Central memory CD4-positive, alpha-beta T cell (primary cell): ENCODE measurements around the gene TNNI3K.

Experiments used
- DNase-seq: peaks from one replicate; pipeline ENCODE4 v3.0.0; 2022

TNNI3K gene

DNA sequence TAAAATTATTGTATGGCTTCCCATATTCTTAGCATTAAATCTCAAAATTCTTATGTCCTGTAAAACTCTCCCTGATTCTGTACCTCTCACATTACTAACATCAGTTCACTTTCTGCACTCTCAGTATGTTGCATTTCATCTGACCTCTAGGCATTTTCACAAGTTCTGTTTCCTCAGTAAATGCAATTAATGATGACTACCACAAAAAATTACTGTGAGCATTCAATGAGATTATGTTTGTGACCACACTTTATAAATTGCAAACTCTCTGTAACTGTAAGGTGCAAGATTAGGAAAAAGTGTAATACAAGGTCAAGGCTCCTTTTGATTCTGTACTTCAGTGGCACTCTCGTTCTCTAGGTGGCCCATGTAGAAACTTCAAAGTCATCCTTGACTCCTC, 216.8 kb downstream of the TNNI3K start:
- no peak for DNase-seq

DNA sequence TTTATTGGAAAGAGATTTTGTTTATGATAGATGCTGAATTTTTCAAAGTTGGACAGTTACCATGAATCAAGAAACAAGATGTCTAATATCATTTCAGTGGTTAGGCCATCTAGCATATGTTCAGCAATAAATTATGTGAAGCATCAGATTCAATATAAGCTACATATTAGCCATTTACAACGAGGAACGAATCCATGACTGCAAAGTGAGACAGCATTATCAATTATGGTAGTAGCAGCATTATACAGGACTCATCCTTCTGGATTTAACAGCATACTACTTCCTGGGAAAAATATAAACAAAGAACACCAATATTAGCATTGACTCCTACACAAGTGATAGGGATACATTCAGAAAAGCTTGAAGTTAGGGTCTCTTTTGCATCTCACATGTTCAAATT, 218.1 kb downstream of the TNNI3K start:
- no peak for DNase-seq

DNA sequence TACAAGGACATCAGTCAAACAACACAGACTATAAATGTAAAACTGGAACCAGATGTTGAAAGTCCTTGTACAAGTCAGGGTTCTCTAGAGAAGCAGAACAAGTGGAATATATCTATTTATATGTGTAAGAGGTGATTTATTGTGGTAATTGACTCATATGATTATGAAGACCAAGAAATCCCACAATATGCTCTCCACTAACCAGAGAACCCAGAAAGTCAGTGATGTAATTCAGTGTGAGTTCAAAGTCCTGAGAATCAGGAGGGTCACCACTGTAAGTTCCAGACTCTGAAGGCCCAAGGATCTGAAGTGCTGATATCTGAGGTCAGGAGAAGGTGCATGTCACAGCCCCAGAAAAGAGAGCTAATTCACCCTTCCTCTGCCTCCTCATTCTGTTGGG, 220.2 kb downstream of the TNNI3K start:
- DNase-seq, result no peak

DNA sequence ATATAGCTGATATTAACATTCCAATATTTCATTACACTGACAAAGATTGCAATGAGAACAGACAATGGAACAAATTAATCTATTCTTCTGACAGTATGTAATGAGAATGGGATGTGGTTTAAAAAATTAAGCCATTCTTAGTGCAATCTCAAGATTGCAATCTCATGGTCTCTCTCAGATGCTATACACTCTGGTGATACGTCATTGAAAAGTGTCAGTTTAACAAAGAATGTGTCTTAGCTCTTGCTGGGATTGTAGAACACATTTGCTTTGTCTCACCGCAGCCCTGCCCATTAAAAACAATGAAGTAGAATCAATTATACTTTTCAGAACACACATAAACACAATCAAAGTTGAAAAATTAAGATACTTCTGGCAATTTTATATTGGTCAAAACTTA, 222.1 kb downstream of the TNNI3K start:
- no peak for DNase-seq

DNA sequence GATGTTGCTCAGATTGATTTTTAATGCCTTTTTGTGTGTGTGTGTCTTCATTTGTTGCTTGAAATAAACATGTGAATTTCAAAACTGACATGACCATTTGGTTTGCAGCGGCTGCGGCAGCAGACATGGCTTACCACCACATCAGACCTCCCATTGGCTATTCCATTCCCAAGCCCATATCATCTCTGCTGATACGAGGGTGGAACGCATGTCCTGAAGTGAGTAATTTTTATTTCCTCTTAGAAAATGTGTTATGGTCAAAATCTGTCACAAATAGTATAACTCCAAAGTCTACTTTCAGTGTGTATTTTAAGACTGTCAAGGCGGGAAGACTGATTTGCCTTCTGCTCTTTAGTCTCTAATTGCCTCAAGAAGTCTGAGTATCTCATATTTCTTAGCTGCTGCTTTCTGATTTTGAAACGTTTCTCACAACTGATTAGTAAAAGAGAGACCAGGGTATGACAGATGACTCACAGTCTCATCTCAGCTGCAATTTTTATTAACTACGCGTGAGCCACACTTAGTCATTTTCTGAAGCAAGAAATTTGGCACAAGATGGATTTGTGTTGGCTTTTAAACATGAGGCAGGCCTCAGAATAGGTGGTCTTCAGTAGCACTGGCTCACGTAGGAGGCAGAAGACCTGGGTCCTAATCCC, 228.3 kb downstream of the TNNI3K start:
- DNase-seq, result no peak

DNA sequence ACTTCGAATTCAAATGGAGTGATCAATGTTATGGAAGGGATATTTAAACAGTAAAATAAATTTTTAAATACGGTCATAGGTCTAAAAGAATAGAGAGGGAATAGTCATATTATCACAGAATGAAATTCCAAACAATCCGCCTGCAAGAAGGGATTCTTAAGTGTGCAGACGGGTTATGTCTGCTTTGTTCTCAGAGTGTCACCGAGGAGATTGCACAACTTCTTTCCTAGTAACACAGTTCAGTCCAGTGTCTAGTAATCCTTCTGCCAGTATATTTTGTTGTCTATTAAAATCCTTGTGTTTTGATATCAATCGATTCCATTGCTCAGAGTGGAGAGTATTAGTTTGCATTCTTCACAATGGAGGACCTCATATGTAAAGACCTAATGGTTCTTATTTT, 228.8 kb downstream of the TNNI3K start:
- no peak for DNase-seq

DNA sequence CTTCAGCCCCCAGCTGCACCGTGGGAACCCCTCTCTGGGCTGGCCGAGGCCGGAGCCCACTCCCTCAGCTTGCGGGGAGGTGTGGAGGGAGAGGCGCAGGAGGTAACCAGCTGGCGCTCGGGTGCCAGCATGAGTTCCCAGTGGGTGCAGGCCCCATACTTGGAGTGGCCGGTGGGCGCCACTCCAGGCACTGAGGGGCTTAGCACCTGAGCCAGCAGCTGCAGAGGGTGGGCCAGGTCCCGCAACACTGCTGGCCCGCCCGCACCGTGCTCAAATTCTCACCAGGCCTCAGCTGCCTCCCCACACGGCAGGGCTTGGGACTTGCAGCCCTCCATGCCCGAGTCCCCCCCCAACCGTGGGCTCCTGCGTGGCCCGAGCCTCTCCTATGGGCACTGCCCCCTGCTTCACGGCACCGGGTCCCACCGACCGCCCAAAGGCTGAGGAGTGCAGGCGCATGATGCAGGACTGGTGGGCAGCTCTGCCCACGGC, 230.1 kb downstream of the TNNI3K start:
- DNase-seq, result no peak

DNA sequence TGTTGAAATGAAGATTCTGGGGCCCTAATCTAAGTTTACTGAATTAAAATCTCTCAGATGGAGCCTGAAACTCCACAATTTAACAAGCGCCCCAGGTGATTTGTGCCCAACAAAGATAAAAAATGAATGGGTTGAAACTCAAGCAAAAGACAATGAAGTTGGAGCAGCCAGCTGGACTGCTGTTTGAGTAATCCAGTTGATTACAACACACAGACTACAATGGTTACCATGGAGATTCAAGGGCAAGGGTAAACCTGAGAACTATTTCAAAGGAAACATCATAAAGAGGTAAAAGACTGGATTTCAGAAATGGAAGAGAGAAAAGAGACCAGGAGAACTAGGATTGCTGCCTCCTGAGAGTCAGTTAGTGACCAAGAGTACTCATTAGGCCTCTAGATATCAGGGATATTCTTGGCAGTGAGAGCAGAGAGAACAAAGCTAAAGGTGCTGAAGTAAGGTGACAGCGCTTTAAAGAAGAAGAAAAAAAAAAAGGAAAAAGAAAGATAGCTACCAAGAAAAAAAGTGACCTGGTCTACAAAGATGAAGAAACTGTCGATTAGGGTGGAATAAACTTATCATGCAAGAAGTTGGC, 232.7 kb downstream of the TNNI3K start:
- no peak for DNase-seq

DNA sequence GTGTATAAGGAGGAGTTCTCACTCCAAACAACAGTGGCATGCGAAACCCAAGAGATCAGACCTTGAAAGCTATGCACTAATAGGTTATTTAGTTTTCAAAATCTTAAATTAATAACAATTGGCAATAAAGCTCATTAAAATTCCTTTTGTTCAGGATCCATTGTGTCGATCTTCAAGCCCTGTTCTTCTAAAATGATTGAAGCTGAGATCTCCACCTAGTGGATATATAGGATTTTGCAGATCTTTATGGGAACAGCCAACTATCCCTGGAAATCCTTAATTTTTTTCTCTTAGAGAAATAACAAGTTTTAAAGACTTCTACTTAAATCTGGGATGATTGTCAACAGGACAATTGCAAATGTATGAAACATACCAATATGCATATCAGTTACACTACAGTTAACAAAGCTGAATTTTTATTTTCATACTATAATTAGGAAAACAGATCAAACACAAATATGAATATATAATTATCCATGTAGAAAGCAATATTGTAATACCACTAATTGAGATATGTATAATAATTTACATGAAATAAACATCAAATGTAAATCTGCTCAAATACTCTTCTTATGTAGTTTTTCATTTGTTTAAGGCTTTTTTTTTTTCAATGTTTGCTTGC, 233.9 kb downstream of the TNNI3K start:
- no peak for DNase-seq

DNA sequence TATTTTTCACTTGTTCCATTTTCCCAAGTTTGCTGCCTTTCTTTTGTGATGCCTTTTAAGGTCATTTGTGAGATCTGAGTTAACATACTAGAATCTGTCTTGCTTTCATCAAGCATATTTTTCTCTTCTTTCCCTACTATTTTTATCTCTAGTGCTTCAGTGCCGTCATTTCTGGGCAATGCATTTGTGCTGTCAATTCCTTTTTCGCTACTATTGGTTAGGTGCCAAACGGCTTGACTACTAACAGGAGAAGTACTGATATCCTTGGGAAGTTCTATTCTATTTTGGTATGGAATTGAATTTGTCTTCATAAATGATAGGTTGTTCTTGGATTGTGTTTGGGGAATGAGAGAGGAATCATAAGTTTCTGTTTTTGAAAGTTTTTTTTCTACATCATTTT, 235.1 kb downstream of the TNNI3K start:
- no peak for DNase-seq

DNA sequence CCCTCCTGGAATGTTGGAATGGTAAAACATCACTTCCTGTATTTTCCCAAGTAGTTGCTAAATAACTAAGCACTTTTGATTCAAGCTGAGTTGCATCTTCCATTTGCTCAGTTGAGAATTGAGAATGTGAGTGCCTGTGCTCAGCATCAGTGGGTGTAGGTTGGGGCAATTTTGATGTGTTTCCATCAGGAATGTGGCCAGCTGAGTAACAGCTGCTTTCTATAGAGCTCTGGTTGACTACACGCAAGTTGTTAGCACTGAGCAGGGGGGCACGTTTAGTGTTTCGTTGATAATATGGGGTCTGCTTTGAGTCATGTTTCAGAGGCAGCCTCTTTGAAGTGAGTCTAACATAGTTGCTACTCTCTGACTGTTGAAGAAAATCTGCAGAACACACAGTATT, 235.7 kb downstream of the TNNI3K start:
- no peak for DNase-seq

DNA sequence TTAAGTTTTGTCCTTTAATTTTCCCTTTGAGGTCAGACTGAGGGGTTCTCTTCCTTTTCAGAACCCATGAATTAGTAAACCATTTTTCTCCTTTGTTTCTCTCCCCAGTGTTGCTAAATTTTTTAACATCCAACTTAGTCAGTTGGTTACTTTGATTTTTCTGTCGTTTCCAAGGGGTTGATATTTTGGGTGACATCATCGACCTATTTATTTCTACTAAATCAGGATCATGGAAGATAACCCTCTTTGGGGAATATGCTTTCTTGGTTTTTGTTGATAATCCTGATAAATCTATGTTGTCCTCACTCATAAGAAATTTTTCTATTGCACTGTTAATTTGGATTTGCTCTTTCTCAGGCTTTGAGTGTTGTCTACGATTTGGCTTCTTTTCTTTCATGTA, 236.3 kb downstream of the TNNI3K start:
- DNase-seq, result no peak

DNA sequence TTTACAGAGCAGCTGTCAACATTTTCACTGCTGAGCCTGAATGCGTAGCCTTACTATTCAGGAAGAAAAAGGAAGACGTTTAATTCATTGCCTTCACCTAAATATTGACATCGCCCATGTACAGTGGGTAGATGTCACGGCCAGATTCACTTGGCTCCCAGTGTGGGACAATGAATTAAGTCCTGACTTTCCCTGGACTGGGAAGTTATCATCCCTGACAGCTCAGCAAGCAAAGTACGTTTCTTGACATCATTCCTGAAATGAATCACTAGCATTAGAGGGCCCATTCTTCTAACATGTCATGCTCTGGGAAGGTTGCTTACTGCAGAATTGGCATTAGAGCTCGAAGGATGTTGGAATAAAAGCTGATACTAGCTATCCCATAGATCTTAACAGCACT, 239.4 kb downstream of the TNNI3K start:
- DNase-seq, result no peak

DNA sequence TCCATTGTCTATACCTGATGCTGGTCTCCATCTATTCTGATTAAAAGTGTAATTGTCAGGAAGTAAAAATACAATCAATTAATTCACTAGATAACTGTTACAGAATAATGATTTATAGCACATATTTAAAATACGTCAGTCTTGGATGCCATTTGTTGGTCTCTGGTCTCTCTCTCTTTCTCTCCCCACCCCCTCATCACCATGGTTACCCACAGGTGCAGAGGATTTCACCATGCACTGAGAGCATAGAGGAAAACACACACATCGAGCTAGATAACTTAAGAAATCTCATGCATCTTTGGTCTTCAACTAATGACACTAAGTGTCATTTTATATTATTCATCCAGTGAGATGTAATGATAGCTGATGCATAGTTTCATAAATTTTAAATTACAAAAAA, 243.8 kb downstream of the TNNI3K start:
- DNase-seq, result no peak

DNA sequence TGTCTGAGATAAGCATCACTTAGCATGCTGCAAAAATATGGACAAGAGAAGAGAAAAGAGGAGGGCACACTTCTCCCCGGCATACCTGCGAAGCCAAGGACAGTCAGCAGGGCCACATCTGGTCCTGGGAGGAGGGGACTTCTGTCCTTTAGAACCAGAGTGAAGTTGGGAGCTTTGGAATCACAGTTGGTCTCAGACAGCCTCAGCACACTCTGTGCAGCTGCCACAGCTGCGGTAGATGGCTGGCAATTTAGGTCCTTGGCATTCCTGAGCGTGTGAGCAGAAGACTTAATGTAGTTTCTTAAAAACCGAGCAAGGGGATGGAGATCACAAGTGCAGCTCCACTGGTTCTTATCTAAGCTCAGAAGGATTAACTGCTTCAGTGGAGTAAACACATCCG, 244.9 kb downstream of the TNNI3K start:
- DNase-seq, result no peak

DNA sequence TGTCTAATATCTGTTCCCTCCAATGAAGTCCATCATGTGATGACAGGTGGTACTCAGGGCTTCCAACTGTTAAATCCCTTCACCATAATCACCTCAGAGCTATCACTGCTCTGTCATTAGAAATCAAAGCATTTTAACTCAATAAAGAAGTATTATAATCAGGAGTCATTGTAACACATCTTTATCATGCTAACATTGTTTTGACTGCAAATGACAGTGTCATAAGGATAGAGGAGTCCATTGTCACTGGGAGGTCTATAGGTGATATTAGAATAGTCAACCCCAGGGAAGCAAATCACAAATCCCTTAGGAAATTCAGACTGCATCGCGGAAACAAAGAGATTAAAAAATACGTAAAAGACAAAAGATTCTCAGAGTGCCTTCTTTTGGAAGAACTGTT, 246.4 kb downstream of the TNNI3K start:
- DNase-seq, result no peak

DNA sequence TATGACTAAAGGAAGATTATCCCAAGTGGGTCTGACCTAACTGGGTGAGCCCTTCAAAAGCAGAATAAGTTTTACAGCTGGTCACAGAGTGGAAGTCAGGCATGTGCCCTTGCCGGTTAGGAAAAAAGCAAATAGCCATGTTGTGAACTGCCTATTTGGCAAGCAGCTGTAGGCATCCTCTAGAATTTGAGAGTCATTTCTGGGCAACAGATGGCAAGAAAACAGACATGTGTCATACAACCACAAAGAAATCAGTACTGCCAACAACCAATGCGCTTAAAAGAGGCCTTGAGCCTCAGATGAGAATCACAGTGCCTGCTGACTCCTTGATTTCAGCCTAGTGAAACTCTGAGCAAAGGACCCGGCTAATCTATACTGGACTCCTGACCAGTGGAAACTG, 250.4 kb downstream of the TNNI3K start:
- no peak for DNase-seq

DNA sequence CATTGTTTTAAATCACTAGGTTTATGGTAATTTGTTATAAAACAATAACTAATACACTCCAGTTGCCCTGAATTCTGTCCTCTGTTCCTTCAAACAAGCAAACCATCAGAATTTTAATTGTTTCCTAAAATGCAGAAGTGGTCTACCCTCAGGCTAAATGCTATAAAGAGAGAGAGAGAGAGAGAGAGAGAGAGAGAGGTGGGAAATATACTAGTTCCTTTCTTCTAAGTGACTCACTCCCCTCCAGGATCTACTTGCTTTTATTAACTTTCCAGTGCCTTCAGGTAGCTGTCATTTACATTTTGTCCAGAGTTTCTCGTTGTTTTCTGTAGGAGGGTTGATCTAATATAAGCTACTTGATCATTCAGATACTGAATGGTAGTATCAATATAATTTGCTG, 250.8 kb downstream of the TNNI3K start:
- no peak for DNase-seq

DNA sequence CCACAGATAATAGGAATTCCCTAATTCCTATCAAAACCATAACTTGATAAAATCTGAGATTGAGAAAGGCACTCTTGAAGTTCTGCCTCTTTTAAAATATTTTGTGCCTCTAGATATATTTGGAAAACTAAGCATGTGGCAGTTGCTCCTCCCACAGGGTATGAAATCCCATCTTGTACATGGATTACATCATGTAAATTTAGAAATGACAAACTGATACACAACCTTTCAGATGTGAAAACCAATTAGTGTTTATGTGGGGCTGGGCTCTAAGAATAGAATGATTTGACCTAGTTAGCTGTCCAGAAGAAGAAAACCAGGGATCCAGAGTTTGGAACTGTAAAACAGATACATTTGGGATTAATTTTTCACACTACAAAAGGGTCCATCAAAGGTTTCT, 261.5 kb downstream of the TNNI3K start:
- DNase-seq, result no peak

DNA sequence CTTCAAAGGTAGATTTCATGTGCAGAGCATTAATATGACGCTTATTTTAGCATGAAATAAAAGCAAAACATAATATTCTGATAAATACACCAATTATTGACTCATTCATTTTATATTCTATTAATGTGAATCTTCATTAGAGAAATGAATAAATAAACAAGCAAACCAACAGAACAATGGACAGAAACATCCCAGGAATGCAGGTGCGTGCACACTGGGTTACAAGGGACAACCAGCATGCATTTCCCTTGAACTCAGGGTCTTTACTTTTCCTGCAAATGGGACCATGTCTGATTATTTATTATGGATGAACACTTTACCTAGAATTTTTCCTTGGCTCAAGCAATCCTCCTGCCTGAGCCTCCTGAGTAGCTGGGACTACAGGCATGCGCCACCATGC, 263.7 kb downstream of the TNNI3K start:
- DNase-seq, result no peak

DNA sequence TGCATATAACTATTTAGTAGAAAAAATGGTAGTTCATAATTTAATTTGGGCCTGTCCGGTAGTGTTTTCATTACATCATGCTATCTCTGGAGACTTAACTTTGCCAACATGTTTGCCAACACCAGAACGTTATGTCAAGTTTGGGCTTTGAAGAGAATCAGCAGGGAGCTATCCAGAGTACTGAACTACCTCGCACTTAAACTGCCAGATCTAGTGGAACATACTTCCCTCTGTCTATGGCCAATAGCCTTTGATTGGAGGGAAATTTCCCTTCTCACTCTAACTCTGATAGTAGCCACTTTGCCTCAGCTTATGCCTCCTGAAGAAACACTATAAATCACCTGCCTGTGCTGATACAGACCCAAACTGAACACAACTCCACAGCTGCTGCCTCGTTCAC, 267.2 kb downstream of the TNNI3K start:
- no peak for DNase-seq

DNA sequence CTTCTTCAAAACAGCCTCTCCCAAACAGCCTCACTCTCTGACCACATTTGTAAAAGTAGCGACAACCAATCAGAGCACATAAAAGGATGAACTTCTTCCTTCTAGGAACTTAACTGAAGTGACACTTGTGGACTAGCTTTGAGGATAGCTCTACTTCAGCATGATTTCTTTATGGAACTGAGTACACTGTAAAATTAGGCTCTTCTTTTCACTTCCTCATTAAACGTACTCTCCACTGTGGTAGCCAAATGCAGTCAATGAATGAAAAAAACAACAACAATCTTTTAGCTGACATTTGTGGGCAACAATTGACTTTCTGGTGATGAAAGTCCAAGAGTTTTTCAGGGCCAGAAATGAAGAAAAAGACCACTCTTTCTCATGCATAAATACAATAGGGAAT, 267.7 kb downstream of the TNNI3K start:
- DNase-seq, result no peak

DNA sequence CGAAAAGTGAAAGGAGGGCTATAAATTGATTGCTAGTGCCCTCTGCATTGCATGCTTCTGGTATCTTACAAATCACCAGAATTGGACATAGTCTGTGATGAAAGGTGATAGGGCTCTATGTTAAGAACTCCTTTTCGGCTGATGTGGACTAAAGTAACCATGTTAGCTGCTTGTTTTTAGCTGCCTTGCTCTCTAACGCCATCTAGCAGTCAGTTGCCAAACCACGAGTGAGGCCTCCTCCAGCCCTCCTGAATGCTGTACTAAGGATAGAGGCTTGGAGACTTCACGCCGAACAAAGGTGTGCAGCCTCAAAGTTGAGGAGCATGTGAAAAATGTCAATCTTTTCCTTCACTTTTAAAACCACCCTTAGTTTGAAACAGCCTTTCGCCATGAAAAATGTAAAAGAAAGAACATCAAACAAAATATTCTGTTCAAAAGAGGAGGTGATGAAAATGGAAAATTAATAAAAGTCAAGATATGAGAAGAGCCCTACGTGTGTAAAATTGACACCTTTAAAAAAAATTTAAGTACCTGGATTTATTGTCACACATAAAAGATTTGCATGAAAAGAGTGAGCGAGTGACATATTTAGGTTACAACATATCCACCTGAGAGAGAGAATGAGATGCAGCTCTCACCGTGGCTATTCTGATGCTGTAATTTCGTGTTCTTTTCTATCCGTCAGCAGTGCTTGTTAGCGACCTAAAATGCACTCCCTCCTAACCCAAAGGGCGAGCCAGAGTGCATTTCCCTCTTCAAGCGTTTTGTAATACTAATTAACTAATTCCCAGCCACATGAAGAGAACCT, 269.1 kb downstream of the TNNI3K start:
- DNase-seq, result no peak
